Measurements from ENCODE around the gene BAIAP2L1.

The BAIAP2L1 gene

GRCh38 chr7:98357751-98358161 is 43.1 kb downstream of the BAIAP2L1 start:
- DNase-seq, result peak; percentile 28

- no peak for DNase-seq
Observed at GRCh38 chr7:98355250-98355538, 45.7 kb downstream of the BAIAP2L1 start.

- DNase-seq, result peak; percentile 84
Observed at GRCh38 chr7:98354511-98355249, 46.2 kb downstream of the BAIAP2L1 start.

GRCh38 chr7:98354052-98354451 is 46.8 kb downstream of the BAIAP2L1 start:
- DNase-seq, result no peak

- DNase-seq, result peak; percentile 88
Observed at GRCh38 chr7:98352621-98353020, 48.3 kb downstream of the BAIAP2L1 start.

- no peak for DNase-seq
Observed at GRCh38 chr7:98351136-98351535, 49.8 kb downstream of the BAIAP2L1 start.

GRCh38 chr7:98348726-98349474 is 52.0 kb downstream of the BAIAP2L1 start:
- no peak for DNase-seq

GRCh38 chr7:98346515-98347069 is 54.3 kb downstream of the BAIAP2L1 start:
- no peak for DNase-seq

- DNase-seq, result peak; percentile 79
Observed at GRCh38 chr7:98341106-98341505, 59.8 kb downstream of the BAIAP2L1 start.

- no peak for DNase-seq
Observed at GRCh38 chr7:98339043-98339442, 61.8 kb downstream of the BAIAP2L1 start.

GRCh38 chr7:98338441-98338840 is 62.4 kb downstream of the BAIAP2L1 start:
- no peak for DNase-seq

- DNase-seq, result no peak
Observed at GRCh38 chr7:98335411-98335977, 65.4 kb downstream of the BAIAP2L1 start.

- no peak for DNase-seq
Observed at GRCh38 chr7:98334081-98334480, 66.8 kb downstream of the BAIAP2L1 start.

GRCh38 chr7:98330926-98331529 is 69.9 kb downstream of the BAIAP2L1 start:
- DNase-seq, result no peak

GRCh38 chr7:98329791-98330373 is 71.0 kb downstream of the BAIAP2L1 start:
- DNase-seq, result peak; percentile 83

GRCh38 chr7:98329100-98329790 is 71.6 kb downstream of the BAIAP2L1 start:
- DNase-seq, result no peak

GRCh38 chr7:98324782-98325181 is 76.1 kb downstream of the BAIAP2L1 start:
- DNase-seq, result no peak

GRCh38 chr7:98323597-98324322 is 77.1 kb downstream of the BAIAP2L1 start:
- DNase-seq, result peak; percentile 21

GRCh38 chr7:98322331-98323270 is 78.3 kb downstream of the BAIAP2L1 start:
- no peak for DNase-seq

GRCh38 chr7:98321301-98321700 is 79.6 kb downstream of the BAIAP2L1 start:
- no peak for DNase-seq

Data from fibroblast of skin of abdomen (primary cell).